GM21529 (cell line): ENCODE data around the gene CARNS1.
"Not testable (repeated sequence)": the region's sequence is repeated elsewhere in the genome, so short reads cannot be mapped to it uniquely, and the experiment has no call there.

ENCODE experiments used
- ATAC-seq: cut with Tn5 transposase; IDR thresholded peaks from one replicate; pipeline ENCODE4 v1.9.1; 2021; ENCODE audit not compliant: unreplicated experiment

CARNS1 gene

GRCh38 chr11:67423891-67424613 is 8.6 kb downstream of the CARNS1 start:
- no peak for ATAC-seq

- not testable (repeated sequence) for ATAC-seq
Observed at GRCh38 chr11:67427364-67427859, 11.9 kb downstream of the CARNS1 start.

GRCh38 chr11:67428052-67429001 is 12.8 kb downstream of the CARNS1 start, which contains the start of gene RPS6KB2:
Gene RPS6KB2 (plus strand): TSS chr11:67428494. CDS start chr11:67428546, 52 bp downstream.
- peak; percentile 79 for ATAC-seq

- ATAC-seq = no peak
Observed at GRCh38 chr11:67429038-67429668, 13.7 kb downstream of the CARNS1 start.

GRCh38 chr11:67429722-67430121 is 14.2 kb downstream of the CARNS1 start:
- no peak for ATAC-seq

- ATAC-seq = no peak
Observed at GRCh38 chr11:67431346-67432249, 16.1 kb downstream of the CARNS1 start.

DNA sequence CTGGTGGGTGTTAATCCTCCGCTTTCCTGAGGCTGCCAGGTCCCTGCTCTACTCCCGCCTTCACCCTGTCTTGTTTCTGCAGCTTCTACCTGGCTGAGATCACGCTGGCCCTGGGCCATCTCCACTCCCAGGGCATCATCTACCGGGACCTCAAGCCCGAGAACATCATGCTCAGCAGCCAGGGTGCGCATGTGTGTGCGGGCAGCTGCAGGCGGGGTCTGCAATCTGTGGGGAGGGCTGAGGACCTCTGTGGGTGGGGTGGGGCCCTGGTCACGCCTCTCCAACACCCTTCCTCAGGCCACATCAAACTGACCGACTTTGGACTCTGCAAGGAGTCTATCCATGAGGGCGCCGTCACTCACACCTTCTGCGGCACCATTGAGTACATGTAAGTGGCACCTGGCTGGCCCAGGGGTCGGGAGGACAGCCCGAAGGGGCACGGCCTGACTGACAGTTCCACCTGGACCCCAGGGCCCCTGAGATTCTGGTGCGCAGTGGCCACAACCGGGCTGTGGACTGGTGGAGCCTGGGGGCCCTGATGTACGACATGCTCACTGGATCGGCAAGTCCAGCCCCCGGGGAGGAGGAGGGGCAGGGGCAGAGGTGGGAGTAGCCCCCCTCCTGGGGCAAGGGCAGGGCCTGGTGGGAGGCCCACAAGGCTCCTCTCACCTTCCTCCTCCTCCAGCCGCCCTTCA is 17.3 kb downstream of the CARNS1 start:
- no peak for ATAC-seq

DNA sequence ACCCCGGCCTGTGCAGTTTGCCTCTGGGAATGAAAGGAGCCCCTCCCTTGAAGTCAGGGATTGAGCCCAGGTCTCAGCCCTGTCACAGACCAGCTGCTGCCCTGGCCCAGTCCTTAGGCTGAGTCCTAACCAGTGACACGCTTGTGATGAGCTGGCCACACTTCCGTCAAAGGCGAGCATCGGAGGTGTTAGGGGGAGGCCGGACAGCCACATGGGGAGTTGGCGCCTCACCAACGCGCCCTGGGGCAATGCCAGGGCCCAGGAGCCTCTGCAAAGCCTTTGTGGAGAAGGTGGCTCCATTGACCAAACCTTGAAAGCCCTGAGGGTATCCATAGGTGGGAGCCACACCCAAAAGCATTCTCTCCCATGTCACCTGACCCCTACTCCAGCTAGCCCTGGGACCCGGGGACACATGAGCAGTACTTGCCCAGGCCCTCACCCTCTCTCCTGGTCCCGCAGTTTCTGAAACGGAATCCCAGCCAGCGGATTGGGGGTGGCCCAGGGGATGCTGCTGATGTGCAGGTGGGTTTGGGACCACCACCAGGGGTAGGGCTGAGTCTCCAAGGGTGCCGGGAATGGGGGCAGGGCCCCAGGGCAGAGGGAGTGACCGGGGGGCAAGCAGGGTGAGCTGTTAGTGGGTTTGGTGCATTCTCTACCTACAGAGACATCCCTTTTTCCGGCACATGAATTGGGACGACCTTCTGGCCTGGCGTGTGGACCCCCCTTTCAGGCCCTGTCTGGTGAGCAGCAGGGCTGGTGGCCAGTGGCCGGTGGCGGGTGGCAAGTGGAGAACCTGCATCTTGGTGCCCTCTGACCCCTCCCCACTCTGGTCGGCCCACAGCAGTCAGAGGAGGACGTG is 18.3 kb downstream of the CARNS1 start:
- no peak for ATAC-seq

DNA sequence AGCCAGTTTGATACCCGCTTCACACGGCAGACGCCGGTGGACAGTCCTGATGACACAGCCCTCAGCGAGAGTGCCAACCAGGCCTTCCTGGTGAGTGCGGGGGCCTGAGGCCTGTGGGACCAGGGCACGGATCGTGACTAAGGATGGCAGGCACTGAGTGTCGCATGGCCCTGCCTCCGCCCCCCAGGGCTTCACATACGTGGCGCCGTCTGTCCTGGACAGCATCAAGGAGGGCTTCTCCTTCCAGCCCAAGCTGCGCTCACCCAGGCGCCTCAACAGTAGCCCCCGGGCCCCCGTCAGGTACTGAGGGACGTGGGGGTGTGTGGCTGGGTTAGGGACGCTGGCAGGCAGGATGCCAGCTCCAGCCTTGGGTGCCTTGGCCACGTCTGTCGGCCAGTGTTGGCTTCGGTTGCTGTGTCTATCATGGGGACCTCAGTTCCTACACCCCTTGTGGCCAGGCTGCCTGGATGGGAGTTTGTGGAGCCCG is 19.0 kb downstream of the CARNS1 start:
- no peak for ATAC-seq

- no peak for ATAC-seq
Observed at GRCh38 chr11:67435031-67435726, 19.7 kb downstream of the CARNS1 start.

DNA sequence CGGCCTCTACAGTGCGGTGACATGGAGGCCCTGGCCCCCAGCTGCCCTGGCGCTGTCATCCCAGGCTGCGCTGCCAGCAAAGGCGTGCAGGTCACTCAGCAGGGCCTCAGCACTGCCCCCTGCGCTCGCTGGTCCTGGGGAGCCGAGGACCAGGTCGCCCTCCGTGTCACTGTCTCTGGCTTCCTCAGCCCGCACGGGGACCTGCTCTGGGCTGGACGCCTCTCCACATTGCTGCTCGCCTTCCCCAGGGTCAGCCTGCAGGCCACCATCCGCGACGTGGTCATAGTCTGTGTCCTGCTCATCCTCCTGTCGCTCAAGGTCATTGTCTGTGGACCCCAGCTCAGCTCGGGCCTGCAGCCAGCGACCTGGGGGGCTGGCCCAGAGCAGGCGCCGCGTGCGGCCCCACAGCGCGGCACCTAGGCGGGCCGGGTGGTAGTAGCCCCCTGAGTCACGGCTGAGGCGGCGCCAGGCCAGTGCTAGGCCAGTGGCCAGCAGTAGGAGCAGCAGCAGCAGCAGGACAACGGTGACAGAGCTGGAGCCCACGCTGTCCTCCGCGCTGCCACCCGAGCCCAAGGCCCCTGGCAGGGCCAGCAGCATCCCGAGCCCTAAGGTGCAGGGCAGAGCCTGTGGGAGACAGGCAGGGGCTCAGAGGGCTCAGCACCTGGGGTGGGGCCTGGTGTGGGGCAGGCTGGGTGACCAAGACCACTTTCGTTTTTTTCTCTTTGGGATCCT is 20.4 kb downstream of the CARNS1 start:
- ATAC-seq = no peak

DNA sequence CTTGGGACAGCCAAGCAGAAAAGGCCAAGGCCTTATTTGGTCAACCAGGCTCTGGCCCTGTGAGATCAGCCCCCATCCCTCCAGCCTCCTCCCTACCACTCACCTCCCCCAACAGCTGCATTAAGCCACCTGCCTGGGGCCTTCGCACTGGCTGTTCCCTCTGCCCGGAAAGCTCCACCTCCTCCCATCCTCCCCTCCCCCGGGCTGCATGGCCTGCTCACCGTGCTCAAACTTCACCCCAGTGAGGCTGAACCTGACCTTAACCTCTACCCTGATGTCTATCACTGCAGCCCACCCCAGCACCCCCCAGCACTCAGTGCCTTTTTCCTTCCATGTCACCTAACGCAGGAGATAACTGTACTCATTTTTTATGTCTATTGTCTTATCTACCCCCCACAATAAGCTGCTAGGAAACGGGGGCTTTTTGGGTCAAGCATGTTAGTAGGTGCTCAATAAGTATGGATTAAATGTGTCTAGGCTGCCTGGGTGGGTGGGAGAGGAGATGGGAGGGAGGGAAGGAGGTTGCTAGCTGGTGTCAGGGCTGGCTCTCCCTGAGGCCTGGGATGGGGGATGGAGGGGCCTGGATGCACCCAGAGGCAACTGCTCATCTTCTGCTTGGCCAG is 21.1 kb downstream of the CARNS1 start:
- ATAC-seq = peak; percentile 34

DNA sequence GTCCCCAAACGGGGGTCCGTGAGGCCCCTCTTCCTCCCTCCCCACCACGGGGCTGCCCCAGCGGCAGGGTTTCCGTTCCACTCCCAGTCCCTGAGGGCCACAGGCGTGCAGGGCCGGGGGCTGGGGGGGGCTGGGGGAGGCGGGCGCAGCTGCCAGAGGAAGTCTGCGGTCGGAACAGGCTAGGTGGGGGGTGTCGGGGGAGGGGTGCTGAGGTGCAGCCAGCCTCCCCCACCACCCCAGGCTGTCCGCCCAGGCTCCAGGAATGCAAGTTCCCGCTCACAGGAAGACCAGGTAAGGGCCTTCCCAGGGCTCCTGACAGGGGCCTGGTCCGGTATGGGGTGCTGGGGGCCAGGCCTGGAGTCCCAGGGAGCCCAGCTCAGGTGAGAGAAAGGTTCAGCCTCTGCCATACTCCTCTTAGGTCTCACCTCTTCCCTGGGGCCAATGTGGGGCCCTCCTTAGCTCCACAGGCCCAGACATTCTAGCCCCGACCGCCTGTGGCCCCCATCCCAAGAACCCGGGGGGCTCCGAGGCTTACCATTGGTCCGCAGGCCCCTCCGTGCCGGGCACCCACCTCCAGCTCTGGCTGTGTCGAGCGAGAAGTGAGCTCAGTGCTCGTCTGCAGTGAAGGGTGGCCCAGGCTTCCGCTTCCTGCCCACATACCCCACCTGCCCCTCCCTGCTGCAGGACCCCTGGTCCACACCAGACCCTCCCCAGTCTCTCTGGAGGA is 21.8 kb downstream of the CARNS1 start, which contains the start of gene PTPRCAP:
PTPRCAP (minus strand) TSS at position 601 of the 727 bp plus-strand sequence; CDS start at position 538, 63 bp downstream.
- ATAC-seq = peak; percentile 28

DNA sequence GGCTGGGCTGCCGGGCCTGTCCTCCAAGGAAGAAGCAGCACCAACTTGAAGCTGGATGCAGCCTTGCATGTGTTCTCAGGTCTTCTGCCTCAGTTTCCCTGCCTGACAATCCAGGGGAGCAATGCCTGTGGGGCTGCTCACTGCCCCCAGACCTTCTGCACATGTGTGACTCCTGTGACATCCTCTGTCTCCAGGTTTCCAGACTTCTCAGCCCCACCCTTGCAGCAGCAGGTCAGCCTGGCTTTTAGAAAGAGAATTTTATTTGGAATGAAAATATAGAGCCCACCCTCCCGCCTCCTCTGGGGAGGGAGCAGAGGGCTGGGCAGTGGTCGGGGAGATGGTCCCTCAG is 22.3 kb downstream of the CARNS1 start:
- no peak for ATAC-seq

DNA sequence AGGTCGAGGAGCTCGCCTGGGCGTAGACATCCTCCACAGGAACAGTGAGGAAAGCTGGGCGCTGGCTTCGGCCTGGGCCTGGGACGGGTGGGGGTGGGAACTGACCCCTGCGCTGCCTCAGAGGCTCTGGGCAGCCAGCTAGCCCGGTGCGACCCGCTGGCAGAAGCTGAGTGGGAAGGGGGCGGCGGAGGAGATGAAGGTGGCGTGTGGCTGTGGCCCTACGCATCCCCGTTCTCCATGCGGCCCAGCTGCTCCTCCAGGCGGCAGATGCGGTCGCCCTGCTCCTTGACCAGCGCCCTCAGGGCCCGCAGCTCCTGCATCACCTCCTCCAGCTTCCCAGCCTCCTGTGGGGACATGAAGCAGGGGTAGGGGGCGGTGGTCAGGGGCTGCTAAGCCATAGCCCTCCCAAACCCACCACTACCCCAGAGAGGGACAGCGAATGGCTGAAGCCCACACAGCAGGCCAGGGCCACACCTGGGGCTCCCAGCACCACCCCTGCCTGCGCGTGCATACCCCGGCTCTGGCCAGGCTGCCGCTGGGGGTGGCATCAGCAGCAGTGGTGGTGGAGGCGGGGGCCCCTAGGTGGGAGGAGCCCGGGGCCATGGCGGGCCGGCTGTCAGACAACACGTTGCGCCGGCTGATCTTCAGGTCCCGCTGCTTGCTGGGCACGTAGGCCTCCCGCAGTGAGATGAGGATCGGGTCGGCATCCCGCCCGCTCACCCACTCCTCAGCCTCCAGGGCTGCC is 22.9 kb downstream of the CARNS1 start:
- ATAC-seq = peak; percentile 27
